Fibroblast of lung (primary cell): ENCODE data around the gene TNFRSF14.

Experiments used
- CTCF ChIP-seq, 2 donors: IDR thresholded peaks in 1 of 2; conservative IDR thresholded peaks in 1 of 2; 1 replicate in 1 of 2; 2 replicates in 1 of 2; pipeline ENCODE4 v1.5.1; 2011 to 2012; ENCODE audit warnings: low read length in 2 of 2, control low read depth in 1 of 2, inconsistent platforms in 1 of 2, low read depth in 1 of 2, mild to moderate bottlenecking in 1 of 2
- EZH2 ChIP-seq: IDR thresholded peaks from 2 replicates; pipeline ENCODE4 v1.5.1; 2012; ENCODE audit warnings: low read length, control low read depth, mild to moderate bottlenecking; ENCODE audit errors: missing control alignments

DNA sequence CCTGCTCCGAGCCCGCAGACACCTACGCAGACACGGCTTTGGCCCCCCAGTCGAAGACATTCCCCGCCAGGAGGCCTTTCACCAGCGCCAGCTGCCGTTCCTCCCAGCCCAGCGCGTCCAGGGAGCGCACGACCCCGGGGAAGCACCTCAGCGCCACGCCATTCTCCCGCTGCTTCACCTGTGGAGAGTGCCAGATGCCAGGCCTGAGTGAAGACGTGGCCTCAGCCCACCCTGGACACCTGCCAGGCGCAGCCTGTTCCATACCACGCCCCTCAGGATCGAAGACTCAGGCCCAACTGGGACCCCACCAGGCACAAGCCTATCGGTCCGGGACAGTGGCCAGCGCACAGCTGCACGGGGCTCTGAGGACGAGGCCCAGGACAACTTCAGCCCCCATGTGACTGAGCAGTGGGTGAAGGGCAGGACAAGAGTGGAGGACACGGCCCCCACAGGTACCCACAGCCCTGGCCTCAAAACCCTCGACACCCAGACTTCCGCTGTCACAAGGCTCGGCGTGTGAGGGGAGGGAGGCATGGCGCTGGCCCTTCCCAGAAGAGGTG lies 43.2 kb upstream of the TNFRSF14 start:
- no peak for TF ChIP-seq EZH2
- TF ChIP-seq CTCF (conservative IDR thresholded peaks at IDR 0.05 in 1 of 2, IDR thresholded peaks at IDR 0.05 in 1 of 2; ENCODE audit: low read depth in 1 of 2, low read length in 2 of 2), result no peak
